Measurements from ENCODE around the gene IFT88.

- TF ChIP-seq CTCF (IDR thresholded peaks at IDR 0.05) = no peak
- TF ChIP-seq POLR2AphosphoS5 (IDR thresholded peaks at IDR 0.05) = no peak
These were observed 144.5 kb downstream of the IFT88 start for GRCh38 chr13:20711301-20712044.

Measured in stomach (tissue), 4 donors.